NCI-H2107 treated with DMSO at 0.1 percent for 48 hours (cell line): ENCODE results near the gene ADGRG2.
A peak's percentile ranks its signal among the peaks of the same experiment; 100 is the strongest.
"Not testable (repeated sequence)": the region's sequence is repeated elsewhere in the genome, so short reads cannot be mapped to it uniquely, and the experiment has no call there.

Experiments used
- DNase-seq: peaks from one replicate; lab custom pipeline; 2025; ENCODE audit not compliant: unreplicated experiment; lab: John Stamatoyannopoulos, UW

ADGRG2 gene

DNA sequence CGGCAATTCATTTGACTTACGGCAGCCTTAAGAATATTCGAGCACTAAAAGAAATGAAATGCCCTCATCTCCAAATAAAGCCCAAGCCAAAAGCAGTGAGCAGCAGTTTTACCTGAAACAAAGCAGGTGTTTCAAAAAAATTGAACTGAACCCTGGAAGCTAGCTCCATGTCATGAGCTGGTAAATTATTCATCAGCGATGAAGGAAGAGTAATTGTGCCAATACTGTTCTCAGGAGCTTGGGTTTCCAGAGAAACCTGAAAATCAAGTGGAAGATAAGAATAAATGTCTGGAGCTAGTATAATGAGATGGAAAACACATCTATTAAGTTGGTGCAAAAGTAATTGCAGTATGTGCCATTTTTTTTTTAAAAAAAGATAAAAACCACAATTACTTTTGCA, 114.4 kb downstream of the ADGRG2 start:
- no peak for DNase-seq

DNA sequence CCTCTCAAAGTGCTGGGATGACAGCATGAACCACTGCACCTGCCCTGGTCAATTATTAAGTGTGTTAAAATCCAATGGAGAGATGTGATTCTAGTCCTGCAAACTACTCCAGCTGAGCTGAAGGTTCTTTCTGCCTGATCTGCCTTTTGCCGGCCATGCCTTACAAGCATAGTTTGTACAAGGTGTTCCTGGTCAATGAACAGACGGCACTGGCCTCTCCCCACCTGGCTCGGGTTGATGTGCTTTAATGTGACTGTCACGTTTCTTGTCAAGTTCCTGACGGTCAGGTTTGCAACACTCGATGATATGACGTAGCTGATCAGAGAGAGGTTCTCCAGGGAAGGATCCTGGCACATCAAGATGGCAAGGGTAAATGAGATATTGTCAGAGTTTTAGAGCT, 115.3 kb downstream of the ADGRG2 start:
- no peak for DNase-seq

DNA sequence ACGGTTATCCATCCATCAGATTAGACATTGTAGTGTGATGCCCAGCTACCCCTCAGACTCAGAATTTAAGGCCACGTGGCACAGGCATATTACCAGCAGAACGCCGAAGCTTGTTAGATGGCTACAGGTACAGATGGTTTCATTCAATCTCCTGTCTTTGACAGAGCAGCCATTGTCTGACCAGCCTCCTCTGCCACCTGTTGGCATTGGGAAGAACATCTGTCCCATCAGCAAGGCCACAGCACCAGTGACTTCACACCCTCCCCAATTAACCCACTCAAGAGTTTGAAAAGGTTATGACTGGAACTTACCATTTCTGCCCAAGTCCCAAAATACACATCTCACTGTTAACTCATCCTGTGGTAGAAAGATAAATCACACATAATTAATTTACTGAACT, 116.4 kb downstream of the ADGRG2 start:
- DNase-seq: no peak

DNA sequence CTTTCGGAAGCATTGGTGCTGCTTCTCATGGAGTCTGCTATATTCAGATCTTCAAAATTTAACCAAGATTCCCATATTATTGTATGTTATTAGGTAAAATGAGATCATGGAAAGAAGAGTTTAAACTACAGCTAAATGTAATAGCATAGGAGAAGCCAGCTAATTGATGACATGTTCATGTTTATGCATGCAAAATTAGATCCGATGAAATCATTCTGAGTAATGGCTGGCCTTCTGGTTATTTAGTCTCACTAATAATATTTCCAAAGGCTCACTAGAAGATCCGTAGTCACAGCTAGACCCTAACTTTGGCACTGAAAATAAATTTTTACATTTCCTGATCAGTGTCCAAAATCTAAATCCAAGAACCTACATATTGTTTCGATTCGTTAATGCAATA, 118.5 kb downstream of the ADGRG2 start:
- no peak for DNase-seq

DNA sequence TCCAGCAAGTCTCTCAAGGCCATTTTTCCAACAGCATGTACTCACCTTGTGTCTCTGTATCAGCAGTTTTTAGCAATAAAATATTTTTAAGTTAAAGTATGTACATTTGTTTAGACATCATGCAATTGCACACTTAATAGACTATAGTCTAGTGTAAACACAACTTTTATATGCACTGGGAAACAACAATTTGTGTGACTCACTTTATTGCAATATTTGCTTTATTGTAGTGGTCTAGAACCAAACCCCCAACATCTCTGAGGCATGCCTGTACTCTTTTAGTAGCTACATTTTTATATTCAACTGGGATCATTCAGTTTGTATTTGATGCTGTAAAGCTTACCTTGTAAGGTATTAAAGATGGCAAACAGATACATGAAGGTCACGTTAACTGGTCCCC, 123.6 kb downstream of the ADGRG2 start:
- DNase-seq: no peak

DNA sequence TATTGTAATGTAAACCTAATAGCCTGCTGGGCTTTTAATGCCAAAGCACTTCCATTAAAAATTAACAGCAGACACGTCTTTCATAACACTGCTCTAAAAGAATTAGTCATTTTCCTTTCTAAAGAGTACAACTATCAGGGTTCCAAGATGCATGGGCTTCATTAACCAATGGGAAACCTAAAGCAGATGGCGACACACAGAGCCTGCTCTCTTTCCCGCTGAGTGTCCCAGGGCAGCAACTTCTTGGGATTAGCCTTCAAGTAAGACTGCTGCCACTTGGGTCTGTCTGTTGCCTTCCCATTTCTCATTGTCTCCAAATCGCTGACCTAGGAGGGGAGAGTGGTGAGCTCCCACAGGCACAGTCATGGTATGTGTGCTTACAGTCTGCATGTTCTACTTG, 124.4 kb downstream of the ADGRG2 start:
- no peak for DNase-seq

DNA sequence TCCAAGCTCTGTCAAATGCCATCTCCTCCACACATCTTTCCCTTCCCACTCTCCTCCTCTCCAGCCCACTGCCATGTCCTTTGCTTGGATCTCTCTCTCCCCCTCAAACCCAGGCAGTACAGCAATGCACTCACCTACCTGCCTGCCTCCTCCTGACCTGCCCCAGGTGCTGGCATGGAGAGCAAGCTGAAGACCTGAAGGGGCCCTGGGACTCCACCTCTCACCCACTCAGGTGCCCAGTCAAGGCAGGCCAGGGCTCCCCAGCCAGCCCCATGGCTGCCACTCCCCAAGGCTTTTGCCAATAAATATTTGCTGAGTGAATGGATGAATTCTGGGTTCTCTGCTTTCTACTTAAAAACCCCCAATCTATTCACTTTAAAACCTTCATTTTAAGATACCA, 125.7 kb downstream of the ADGRG2 start:
- no peak for DNase-seq

DNA sequence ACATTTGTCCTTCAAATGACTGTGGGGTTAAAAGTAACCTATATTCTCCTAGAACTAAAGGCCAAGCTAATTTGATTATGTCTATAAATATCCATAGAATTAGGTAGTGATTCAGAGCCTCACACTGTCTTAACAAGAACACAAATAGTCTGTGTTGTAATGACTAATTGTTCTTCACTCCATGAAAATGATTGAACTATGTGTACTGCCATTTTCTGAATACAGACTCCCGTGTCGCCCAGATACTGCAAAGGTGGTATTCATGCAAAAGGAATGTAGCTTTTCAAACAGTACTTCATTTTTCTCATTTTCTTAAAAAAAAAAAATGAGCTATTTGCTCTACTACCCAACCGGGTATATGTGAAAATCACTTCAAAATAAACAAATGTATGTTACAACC, 127.0 kb downstream of the ADGRG2 start:
- DNase-seq: no peak

DNA sequence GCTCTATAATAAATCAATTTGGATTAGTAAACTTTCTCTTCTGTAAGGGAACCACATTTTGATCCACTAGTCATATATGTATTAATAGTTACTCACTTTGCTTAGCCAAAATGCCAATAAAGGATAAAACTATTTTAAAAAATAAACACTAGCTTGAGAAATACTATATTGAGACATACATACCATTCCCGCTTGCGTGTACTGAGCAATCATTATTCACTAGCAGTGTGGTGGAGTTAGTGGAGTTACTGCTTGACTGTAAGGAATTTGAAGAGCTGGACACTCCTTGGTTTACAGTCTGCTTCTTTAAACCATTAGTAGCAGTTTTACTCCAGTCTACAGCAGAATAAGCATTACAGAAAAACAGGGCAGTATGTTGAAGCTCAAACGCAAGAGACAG, 127.6 kb downstream of the ADGRG2 start:
- no peak for DNase-seq

DNA sequence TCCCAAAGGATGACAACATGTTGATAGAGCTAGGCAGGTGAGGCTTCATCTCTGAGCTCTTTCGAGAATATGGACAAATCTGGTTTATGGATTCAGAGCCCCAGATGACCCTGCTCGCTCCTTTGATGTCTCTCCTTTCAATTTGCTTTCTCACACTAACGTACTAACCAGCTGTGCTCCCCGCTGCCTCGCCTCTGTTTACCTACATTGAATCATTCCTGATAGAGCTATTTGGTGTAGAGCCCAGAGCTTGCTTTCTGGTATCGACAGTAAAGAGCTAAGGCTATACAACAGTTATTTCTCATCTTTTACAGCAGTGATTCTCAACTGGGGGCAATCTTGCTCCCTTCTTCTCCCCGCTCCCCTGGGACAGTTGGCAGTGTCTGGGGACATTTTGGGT, 129.4 kb downstream of the ADGRG2 start:
- DNase-seq: no peak

DNA sequence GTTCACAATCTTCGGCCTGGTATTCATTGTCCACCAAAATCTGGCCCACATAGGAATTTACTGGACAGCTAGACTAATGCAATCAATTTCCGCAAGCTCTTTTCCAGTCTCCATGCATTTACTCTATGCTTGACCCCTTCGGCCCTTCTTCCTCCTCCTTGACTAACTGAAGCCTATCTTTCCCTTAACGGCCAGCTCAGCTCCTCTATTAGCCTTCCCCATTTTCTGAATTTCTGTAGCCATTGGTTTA, 137.2 kb downstream of the ADGRG2 start:
- no peak for DNase-seq

DNA sequence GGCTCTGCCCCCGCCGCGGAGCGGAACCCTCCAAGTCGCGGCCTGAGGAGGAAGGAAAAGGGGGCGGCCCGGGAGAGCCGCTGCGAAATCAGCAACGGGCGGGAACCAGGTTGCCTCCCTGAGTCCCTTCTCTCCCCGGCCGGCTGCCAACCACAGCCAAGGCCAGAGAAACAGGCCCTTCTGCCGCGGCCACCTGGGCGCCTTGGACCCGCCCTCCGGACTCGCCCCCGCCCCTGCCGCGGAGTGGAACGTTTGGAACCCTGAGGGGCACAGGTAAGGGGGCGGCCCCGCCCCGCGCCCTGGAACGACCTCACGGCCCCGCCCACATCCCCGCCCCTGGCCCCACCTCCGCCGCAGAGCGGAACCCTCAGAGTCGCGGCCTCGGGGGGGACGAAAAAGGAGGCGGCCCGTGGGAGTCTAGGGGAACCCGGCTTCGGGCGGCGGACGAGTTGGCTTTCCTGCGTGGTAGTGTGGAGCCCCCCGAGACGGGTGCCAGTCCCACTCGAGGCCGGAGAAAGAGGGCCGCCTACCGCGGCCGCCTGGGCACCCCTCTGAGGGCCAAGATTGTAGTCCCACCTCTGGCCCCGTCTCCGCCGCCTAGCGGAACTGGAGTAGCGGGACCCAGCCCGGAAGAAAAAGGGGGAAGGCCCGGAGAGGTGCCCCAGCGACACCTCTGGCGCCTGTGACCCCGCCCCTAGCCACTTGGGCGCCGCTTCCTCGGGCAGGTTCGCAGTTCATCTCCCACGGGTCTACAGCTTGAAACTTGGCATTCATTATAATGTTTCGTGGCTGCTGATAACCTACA, 137.7 kb downstream of the ADGRG2 start:
- peak; percentile 84 for DNase-seq

DNA sequence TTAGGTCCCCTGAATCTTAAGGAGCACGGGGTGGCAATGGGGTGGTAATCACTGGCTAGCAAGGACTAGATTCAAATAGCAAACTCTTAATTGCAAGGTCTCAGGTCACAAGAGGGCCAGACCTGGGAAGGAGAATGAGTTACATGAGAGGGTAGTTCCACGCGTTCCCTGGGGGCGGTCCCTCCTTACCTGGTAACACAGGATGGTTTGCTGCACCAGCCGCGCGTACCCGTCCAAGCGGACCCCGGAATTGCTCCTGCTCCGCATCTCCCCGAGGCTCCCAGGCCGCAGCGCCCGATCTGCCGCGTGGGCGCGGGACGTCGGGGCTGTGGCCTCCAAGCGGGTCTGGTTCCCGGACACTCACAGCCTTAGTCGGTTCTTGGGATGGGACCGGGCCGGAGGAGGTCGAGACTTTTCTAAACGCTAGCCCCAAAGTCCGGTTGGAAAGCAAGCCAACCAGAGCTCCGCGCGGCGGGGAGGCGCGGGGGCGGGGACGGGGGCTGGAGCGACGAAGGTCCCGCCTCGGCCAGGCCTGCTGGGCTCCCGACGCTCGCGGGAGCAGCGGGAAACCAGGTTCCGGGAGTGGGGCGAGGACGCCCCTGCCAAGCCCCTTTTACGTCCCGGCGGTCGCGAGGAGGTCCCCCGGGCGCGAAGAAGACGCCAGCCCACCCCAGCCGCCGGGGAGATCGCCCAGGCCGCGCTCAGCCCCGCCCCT, 138.4 kb downstream of the ADGRG2 start, which contains the start of gene PHKA2:
Gene PHKA2, minus strand, starts transcription at position 449 of the 715 bp plus-strand sequence. Its CDS starts 182 bp downstream, at position 267.
- DNase-seq: no peak

DNA sequence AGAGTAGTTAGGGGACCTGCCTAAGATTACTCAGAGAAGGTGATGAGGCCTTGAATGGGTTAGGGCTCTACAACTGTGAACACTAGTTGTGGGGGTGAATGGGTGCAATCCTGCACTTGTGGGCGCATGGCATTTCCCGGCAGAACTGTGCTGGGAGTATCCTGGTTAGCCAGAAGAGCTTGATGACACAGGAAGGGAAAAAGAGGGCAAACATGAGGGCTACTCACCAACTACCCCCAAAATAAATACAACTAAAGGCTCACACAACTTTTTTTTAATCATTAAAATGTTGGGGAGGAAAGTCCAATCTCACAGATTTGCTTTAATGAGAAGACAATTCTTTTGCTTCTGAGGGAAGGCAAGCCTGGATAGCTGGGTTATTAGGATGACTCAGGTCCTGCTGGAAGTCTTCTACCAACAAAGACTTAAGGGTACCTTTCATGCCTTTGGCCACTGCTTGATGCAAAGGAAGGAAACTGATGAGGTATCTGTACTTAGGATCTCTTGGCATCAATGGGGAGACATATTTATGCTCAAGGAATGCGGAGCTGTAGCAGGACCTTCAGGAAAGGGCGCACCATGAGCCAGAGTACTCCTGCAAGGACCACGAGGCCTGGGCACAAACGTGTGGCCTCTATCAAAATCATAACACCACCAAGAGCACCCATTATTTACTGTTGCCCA, 141.0 kb downstream of the ADGRG2 start:
- no peak for DNase-seq

DNA sequence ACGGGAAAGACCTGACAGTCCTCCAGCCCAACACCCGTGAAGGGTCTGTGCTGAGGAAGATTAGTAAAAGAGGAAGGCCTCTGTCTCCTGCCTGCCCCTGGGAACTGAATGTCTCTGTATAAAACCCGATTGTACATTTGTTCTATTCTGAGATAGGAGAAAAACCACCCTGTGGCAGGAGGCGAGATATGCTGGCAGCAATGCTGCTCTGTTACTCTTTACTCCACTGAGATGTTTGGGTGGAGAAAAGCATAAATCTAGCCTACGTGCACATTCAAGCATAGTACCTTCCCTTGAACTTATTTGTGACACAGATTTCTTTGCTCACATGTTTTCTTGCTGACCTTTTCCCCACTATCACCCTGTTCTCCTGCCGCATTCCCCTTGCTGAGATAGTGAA, 142.0 kb downstream of the ADGRG2 start:
- not testable (repeated sequence) for DNase-seq

DNA sequence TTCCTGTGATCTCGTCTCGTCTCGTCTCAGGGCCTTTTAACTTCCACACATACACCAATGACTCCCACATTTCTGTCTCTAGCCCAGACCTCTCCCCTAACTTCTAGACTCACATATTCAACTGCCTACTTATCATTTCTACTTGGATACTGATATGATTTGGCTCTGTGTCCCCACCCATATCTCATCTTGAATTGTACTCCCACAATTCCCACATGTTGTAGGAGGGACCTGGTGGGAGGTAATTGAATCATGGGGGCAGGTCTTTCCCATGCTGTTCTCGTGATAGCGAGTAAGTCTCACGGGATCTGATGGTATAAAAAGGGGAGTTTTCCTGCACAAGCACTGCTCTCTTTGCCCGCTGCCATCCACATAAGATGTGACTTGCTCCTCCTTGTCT, 147.3 kb downstream of the ADGRG2 start:
- no peak for DNase-seq

DNA sequence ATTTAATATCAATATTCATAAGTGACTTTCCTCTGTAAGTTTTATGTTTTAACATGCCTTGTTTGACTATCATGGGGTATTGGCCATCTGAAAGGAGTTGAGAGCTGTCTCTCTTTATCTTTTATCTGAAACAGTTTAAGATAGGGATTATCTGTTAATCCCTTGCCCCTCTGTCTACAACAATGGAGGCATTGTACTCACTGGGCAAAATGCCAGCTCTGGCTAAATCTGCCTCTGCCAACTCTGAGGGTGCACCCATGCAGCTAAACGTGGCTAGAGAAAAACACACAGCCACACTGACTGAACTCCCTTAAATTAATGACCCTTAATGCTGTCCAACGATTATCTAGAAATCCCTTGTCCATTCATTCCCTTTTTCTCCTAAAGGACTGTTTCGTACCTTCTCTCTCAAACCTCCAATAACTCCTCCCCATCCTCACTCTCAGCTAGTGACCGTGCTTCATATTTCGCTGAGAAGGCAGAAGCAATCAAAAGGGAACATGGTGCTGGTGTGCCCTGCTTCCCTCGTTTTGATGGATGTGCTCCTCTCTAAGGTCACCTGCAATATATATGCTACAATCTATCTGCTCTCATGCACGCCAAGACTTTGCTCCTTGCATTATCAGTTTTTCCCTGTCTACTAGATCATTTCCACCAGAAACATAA, 148.6 kb downstream of the ADGRG2 start:
- DNase-seq: no peak

DNA sequence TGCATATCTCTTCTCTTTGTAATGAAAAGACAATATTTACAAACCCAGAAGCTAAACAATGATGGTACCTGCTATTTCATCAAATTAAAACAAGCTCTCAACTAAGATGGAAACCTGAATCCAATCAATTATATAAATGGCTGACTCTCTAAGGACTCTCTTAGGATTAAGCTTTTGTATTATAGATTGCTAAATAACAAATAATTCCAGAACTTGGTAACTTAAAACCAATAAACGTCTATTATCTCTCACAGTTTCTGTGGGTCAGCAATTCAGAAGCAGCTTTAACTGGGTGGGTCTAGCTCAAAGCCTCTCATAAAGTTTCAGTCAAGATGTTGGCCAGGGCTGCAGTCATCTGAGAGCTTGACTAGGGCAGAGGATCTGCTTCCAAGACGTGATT, 150.8 kb downstream of the ADGRG2 start:
- no peak for DNase-seq

DNA sequence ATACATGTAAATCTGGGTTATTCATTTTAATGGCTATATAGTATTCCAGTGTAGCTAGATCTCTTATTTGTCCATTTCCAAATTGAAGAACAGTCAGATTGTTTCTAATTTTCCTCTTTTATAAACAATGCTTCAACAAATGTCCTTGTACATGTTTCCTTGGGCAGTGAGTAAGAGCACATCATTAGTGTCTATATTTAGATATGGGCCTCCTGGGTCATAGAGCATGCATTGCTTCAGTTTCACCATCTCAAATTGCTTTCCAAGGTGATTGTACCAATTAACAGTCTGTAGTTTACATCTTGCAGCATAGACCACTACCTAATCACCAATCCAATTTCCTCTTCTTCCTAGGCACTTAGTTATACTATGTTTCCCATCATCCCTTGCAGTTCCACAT, 151.8 kb downstream of the ADGRG2 start:
- no peak for DNase-seq

DNA sequence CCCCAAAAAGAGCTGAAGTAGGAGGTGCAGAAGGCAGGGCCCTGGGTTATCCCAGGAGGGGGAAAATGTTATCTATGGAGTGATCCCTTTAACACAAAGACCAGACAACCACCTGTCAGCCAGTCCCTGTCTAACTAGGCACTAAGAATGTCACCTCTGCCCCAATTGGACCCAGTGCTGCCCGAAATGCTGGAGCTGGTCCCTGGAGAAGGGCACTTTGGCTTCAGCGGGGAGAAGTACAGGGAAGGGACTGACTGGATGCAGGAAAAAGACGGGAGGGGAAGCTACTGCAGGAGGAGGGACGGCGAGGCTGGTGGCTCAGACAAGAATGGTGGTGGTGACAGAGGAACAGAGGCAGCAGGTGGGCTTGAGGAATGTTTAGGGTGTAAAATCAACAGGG, 155.6 kb downstream of the ADGRG2 start:
- DNase-seq: no peak

DNA sequence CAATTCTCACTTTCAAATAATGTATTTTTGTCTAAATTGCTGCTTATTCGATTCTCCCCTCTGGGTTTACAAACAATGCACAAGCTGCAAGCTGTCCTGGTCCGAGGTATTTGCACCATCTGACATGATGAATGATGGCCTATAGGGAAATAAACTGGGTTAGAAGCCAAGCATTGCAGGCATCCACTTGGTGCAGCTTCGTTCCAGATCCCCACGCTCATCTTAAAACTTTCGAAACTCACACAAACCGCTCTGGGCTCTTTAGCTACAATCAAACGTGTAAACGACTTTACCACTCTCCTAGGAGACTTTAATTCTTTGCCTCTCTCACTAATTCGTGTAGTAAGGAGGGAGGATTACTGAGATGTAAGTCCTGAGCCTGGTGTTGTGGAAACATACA, 157.4 kb downstream of the ADGRG2 start:
- DNase-seq: no peak

DNA sequence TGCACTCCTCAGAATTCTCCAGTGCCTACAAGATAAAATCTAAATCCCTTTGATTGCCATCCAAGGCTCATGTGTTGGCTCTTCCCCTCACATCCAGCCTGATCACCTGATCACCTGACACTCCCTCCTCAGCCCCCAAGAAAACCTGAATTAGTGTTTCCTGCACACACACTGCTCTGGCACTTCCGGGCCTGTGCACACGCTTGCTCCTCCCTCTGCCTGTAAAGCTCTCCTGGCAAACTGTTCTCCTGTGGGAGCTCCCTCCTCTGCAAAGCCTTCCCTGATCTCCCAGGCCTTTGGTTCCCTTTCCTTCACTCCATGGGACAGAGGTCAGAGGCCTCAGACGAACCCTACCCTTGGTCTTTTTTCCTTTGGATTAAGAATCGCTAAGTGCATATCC, 158.2 kb downstream of the ADGRG2 start:
- no peak for DNase-seq
